NCI-H146 treated with DMSO at 0.1 percent for 48 hours (cell line): Measurements from ENCODE around the gene MYO9B.
A peak's percentile ranks its signal among the peaks of the same experiment; 100 is the strongest.

Experiments
- DNase-seq: peaks from one replicate; lab custom pipeline; 2025; ENCODE audit not compliant: unreplicated experiment; lab: John Stamatoyannopoulos, UW

The MYO9B gene, protein sequence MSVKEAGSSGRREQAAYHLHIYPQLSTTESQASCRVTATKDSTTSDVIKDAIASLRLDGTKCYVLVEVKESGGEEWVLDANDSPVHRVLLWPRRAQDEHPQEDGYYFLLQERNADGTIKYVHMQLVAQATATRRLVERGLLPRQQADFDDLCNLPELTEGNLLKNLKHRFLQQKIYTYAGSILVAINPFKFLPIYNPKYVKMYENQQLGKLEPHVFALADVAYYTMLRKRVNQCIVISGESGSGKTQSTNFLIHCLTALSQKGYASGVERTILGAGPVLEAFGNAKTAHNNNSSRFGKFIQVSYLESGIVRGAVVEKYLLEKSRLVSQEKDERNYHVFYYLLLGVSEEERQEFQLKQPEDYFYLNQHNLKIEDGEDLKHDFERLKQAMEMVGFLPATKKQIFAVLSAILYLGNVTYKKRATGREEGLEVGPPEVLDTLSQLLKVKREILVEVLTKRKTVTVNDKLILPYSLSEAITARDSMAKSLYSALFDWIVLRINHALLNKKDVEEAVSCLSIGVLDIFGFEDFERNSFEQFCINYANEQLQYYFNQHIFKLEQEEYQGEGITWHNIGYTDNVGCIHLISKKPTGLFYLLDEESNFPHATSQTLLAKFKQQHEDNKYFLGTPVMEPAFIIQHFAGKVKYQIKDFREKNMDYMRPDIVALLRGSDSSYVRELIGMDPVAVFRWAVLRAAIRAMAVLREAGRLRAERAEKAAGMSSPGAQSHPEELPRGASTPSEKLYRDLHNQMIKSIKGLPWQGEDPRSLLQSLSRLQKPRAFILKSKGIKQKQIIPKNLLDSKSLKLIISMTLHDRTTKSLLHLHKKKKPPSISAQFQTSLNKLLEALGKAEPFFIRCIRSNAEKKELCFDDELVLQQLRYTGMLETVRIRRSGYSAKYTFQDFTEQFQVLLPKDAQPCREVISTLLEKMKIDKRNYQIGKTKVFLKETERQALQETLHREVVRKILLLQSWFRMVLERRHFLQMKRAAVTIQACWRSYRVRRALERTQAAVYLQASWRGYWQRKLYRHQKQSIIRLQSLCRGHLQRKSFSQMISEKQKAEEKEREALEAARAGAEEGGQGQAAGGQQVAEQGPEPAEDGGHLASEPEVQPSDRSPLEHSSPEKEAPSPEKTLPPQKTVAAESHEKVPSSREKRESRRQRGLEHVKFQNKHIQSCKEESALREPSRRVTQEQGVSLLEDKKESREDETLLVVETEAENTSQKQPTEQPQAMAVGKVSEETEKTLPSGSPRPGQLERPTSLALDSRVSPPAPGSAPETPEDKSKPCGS (N-terminal part only)

DNA sequence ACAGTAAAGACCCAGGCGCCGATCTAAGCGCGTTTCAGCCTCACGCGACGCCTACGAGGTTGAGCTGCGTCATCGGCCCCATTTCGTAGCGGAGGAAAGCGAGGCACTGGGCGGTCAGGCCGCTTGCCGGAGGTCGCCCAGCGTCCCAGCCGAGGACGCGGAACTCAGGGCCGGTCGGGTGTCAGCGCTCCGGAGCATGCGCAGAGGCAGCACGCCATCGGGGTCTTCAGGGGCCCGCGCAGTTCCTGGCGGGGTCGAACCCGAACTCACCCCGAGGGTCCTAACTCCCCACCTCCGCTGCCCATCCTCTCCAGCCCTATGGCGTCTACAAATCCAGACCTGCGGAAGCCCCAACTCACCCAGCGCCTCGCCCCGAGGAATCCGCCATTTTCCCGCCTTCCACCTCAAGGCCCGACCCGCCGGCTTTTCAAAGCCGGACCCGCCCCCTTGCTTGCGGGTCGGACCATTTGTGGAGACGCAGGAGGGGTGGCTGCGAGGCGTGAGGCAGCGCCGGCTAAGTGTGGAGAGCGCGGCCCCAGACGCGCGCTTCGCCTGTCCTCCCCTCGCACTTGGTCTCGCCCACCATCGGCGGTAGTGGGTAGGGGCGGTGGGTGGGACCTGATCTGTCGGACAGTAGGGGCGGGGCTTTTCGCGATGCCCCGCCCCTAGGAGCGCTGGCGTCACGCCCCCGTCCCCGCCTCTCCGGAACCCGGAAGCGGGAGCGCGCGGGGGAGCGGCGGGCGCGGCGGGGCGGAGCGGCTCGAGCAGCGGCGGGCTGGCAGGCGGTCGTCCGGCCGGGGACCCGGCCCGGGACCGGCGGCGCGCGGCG is at the start of gene MYO9B, which contains the start of gene HAUS8:
MYO9B (plus strand) TSS at position 743 of the 829 bp plus-strand sequence. CDS start 25,941 bp downstream, outside the sequence.
HAUS8 (minus strand) TSS at position 418 of the 829 bp plus-strand sequence; CDS start at position 388, 30 bp downstream.
- DNase-seq = peak; percentile 98

- no peak for DNase-seq
These were observed 49.5 kb upstream of the MYO9B start for GRCh38 chr19:17025991-17026658.

GRCh38 chr19:17026706-17027534 is 48.7 kb upstream of the MYO9B start, which contains the start of gene CPAMD8:
Gene CPAMD8, minus strand, starts transcription at chr19:17026810. Its CDS starts 168 bp downstream, at chr19:17026642.
- no peak for DNase-seq

GRCh38 chr19:17027535-17027975 is 48.0 kb upstream of the MYO9B start:
- no peak for DNase-seq

DNA sequence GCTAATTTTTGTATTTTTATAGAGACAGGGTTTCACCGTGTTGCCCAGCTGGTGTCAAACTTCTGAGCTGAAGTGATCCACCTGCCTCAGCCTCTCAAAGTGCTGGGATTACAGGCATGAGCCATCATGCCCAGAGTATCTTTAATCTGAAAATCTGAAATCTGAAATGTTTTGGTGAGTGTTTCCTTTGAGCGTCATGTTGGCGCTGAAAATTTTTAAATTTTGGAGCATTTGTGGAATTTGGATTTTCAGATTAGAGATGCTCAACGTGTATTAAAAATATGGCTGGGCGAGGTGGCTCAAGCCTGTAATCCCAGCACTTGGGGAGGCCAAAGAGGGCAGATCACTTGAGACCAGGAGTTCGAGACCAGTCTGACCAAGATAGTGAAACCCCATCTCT is 43.8 kb upstream of the MYO9B start:
- no peak for DNase-seq

- no peak for DNase-seq
These were observed 39.6 kb upstream of the MYO9B start for GRCh38 chr19:17035842-17036424.

DNA sequence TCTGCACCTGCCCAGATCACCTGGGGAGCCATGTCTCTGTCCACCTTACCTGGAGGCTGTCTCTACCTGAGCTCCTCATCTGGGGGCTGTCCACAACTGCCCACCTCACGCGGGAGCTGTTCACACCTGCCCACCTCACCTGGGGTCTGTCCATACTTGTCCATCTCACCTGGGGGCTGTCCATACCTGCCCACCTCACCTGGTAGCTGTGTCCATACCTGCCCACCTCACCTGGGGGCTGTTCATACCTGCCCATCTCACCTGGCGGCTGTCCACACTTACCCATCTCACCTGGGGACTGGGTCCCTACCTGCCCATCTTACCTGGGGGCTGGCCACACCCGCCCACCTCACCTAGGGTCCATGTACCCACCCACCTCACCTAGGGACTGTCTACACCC is 38.9 kb upstream of the MYO9B start:
- no peak for DNase-seq

- no peak for DNase-seq
These were observed 38.4 kb upstream of the MYO9B start for GRCh38 chr19:17037184-17037583.

DNA sequence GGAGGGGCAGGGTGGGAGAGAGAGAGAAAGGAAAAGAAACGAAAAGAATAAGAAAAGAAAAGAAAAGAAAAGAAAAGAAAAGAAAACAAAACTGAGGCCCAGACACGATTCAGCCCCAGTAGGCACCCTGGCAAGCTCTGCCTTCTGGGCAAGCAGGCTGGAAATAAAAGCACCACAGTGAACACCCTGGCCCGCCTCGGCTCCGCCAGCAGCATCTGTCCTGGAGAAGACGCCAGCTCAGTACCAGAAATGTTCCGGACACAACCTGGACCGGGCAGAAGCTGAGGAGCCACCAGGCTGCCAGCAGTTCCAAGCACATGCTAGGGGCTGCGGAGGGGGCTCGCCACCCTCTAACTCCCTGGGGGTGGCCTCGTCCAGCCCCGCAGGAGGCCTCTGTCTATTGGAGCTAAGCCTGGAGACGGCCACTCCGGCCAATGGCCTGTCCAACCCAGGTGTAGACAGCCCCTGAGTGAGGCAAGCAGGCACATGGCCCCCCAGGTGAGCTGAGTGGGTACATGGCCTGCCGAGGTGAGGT is 37.5 kb upstream of the MYO9B start:
- DNase-seq = no peak

DNA sequence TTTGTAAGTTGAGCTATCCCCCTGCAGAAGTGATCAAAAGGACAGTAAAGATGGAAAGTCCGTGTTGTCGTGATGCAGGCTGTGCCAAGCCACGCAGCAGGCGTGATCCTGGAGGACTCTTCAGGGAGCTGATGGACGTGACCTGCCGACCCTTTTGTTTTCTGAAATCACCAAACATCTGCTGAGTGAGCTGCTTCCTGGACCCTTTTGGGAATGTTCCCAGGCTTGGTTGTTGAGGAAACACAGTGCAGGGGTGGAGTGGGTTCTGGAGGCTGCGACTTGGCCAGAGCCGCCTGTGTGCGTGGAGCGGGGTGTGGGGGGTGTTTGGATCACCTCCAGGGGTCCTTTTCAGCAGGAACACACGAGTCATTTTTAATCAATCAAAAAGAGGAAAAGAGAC is 33.6 kb upstream of the MYO9B start:
- DNase-seq = no peak

GRCh38 chr19:17043744-17044143 is 31.8 kb upstream of the MYO9B start:
- DNase-seq = no peak

DNA sequence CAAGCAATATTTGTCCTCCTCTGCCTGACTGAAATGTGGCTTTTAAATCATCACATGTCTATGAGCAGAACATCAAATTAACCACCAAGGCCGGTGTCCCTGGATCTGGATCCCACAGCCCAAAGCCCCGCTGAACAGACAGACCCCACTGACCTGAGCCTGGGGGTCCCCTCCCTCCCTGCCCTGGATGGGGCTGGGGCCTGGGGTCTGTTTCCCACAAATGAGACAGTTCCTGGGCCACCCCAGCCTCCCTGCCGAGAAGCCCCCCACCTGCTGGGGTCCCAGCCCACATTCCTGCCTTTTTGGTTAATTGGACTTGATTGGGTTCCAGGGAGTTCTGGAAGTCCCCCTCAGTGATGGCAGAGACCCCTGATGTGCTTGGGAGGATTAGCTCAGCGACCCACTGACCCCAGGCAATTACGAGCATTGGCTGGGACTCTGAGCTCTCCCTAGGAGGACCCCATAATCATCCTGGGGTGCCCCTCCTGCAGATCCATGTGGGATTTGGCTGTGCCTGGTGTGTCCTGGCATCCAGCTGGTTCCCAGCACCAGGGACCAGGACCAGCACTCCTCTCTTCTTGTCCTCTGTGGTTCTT is 29.6 kb upstream of the MYO9B start:
- no peak for DNase-seq

DNA sequence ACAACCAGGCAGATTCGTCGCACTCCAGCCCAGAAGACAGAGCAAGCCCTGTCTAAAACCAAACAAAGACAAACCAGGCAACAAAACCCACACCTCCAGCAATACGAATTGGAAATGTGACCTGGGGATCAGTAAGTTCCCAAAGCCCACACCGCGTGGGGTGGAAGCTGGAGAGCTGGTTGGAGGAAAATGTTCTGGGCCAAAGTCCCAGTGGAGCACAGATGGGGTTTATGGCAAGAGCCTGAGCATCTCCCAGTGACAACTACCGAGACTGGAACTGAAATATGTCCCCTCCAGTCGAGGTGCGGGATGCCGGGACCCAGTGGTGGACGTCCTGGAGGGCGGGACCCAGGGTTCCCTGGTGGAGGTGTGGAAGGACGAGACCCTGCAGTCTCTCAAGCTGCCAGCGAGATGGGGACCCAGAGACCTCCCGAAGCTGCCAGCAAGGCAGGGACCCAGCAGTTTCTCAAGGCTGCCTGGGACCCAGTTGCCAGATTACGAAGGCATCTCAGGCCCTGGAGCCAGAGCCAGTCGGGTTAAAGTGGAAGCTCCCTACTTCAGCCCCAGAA is 26.6 kb upstream of the MYO9B start:
- no peak for DNase-seq

DNA sequence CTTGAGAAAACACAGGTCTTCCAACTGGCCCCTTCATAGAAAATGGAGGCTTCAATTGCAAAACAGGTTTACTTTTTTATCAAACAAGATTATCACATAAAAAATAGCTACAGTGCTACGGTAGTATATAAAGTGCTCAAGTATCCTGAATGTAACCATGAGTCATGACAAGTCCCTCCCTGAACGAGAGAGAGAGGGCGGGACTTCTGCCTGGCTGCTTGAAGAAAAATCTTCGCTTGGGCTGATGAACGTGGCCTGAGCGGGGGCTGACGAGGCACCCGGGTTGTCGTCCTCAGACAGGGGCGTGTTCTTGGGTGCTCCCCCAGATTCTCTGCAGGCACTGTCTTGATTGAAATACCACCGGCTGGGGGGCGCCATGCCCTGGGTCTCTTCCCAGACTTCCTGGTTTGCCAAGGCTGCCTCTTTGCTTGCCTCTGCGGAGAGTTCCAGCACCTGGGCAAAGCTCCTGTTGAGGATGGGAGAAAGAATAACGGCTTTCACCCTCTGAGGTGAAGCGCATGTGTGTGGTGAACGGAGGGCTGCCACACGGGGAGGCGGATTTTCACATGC is 25.8 kb upstream of the MYO9B start:
- DNase-seq = no peak

DNA sequence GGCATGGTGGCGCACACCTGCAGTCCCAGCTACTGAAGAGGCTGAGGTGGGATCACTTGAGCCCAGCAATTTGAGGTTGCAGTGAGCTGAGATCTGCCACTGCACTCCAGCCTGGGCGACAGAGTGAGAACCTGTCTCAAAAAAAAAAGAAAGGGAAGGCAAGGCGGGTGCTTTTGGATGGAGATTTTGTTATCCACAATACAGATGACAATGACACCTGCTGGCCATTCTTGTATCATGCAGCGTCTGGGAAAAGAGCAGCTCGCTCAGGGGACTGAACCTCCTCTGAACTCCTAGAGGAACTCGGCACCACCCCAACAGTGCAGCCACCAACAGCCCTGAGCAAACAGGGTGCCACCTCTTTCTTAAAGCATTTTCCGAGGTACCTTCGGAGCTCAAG is 23.1 kb upstream of the MYO9B start:
- DNase-seq = peak; percentile 13

DNA sequence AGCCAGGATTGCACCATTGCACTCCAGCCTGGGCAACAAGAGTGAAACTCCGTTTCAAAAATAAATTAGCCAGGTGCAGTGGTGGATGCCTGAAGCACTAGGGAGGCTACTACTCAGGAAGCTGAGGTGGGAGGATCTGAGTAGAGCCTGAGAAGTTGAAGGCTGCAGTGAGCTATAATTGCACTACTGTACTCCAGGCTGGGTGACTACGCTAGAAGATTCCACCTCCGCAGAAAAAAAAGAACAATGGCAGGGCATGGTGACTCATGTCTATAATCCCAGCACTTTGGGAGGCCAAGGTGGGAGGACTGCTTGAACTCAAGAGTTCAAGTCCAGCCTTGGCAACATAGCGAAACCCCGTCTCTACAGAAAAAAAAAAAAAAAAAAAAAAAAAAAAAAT is 20.8 kb upstream of the MYO9B start:
- DNase-seq = no peak

GRCh38 chr19:17055636-17056035 is 19.9 kb upstream of the MYO9B start:
- no peak for DNase-seq
